ENCODE results near the gene HLTF. TPM values are rescaled to one million over a fixed set of nuclear protein-coding genes. Genes with fewer than 3 reads are reported as not detected.
"Not testable (repeated sequence)": the region's sequence is repeated elsewhere in the genome, so short reads cannot be mapped to it uniquely, and the experiment has no call there.

HLTF gene
- total RNA-seq, 1 experiment from 2014 or later: 39.6 TPM

DNA sequence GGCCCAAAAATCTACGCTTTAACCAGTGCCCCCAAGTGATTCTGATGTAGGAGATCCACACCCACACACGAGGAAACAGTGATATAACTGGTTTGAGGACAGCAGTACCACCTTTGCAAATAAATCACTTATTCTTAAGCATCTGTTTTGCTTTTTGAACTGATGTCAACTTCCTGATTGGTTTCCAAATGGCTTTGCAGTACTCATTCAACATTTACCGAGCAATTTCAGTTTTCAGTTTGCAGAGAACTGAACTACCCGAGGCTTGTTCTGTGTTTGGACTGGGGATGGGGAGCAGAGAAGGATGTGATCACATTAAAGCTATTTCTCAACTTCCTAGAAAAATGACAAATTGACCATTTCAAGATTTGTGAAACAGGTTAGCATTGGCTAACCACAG, 96.1 kb downstream of the HLTF start:
- no peak for DNase-seq
- Histone ChIP-seq H3K36me3 (peaks cover 14% of the 10 kb centered on the region), H3K9me3 (no peaks in the 10 kb centered on the region), H3K4me3 (no peak overlapping the region), H3K27me3 (no peaks in the 10 kb centered on the region)

DNA sequence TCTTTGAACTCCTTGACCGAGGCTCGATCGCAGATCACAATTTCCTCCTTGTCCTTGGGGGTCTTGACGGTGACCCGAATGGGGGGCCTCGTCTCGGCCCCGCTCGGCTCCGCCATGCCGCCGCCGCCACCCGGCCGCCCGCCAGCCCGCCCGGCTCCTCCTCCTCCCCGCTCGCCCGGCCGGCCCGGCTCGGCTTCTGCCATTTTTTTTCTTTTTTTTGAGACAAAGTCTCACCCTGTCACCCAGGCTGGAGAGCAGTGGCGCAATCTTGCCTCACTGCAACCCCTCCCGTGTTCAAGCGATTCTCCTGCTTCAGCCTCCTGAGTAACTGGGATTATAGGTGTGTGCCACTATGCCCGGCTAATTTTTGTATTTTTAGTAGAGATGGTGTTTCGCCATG, 98.8 kb downstream of the HLTF start:
- not testable (repeated sequence) for H3K36me3 ChIP-seq, H3K9me3 ChIP-seq, H3K27me3 ChIP-seq, DNase-seq, H3K4me3 ChIP-seq

- Histone ChIP-seq H3K36me3 (no peaks in the 10 kb centered on the region), H3K27me3 (no peaks in the 10 kb centered on the region; the same call in 1 of the 2 replicates), H3K9me3 (no peaks in the 10 kb centered on the region; the same call in 1 of the 2 replicates), H3K4me3 (no peak overlapping the region)
- DNase-seq: no peak
Measured at GRCh38 chr3:148981273-148981672, 105.1 kb downstream of the HLTF start.

Other genes starting within 250 kb of the HLTF start
- 1.3 TPM in 1 of 2 replicates, not detected in the other for gene CPA3, start 221.2 kb downstream of the HLTF start, total RNA-seq (2014; rRNA removed; shearing (Covaris generic); ENCODE audit: low replicate concordance)
- gene GYG1, start 95.0 kb downstream of the HLTF start, total RNA-seq (2014; rRNA removed; shearing (Covaris generic); ENCODE audit: low replicate concordance): 76.3 and 96.1 TPM in 2 replicates
- 21.1 and 26.4 TPM in 2 replicates for gene HPS3, start 43.1 kb upstream of the HLTF start, total RNA-seq (2014; rRNA removed; shearing (Covaris generic); ENCODE audit: low replicate concordance)
- gene CP, start 135.3 kb upstream of the HLTF start, total RNA-seq (2014; rRNA removed; shearing (Covaris generic); ENCODE audit: low replicate concordance): not detected in 2 replicates
- 4.5 and 6.4 TPM in 2 replicates for gene TM4SF18, start 247.1 kb upstream of the HLTF start, total RNA-seq (2014; rRNA removed; shearing (Covaris generic); ENCODE audit: low replicate concordance)